WTC11 (cell line): ENCODE results near the gene F5. TPM values are rescaled to one million over a fixed set of nuclear protein-coding genes. Genes with fewer than 3 reads are reported as not detected.

Experiments used
- ATAC-seq: fragments of 200-7000 bp; cut with Tn5 transposase; 2 replicates; pipeline ENCODE4 v1.10.0; 2021; ENCODE audit warnings: mild to moderate bottlenecking, moderate library complexity
- CTCF ChIA-PET: fragments of 300-600 bp; sonication (Branson Sonifier 250); formaldehyde crosslinking; loops from one replicate; lab custom pipeline; 2021; ENCODE audit warnings: antibody characterized with exemption; lab: Charles Lee
- POLR2A ChIA-PET: fragments of 350-600 bp; sonication (Branson Sonifier 250); formaldehyde crosslinking; loops from one replicate; lab custom pipeline; 2021; ENCODE audit warnings: antibody characterized with exemption; lab: Charles Lee
- DNase-seq: peaks from one replicate; pipeline ENCODE4 v3.0.0; 2021; ENCODE audit warnings: low spot score
- H3K27ac Mint-ChIP-seq: 2 replicates; pipeline ENCODE4 v1.8.0; 2021; ENCODE audit warnings: mixed read lengths
- H3K27me3 Mint-ChIP-seq: 2 replicates; pipeline ENCODE4 v1.8.0; 2021; ENCODE audit warnings: low read depth, mild to moderate bottlenecking, moderate library complexity, mixed read lengths
- H3K36me3 Mint-ChIP-seq: 2 replicates; pipeline ENCODE4 v1.8.0; 2021; ENCODE audit warnings: mixed read lengths
- H3K4me1 Mint-ChIP-seq: 2 replicates; pipeline ENCODE4 v1.8.0; 2022; ENCODE audit warnings: mixed read lengths
- H3K4me3 Mint-ChIP-seq: 2 replicates; pipeline ENCODE4 v1.8.0; 2021; ENCODE audit warnings: mild to moderate bottlenecking, moderate library complexity, mixed read lengths
- H3K9me3 Mint-ChIP-seq: 2 replicates; pipeline ENCODE4 v1.8.0; 2021; ENCODE audit warnings: mixed read lengths
- ATF1 ChIP-seq: sonication (generic); formaldehyde crosslinking; IDR thresholded peaks from 2 replicates; pipeline ENCODE4 v1.8.1; 2023; ENCODE audit warnings: mild to moderate bottlenecking, moderate library complexity, missing genetic modification reagents
- EMX1 ChIP-seq: fragments of 250-450 bp; sonication (Bioruptor Pico); IDR thresholded peaks from 2 replicates; pipeline ENCODE4 v1.8.0; 2021; ENCODE audit warnings: mild to moderate bottlenecking
- GTF2I ChIP-seq: fragments of 250-450 bp; sonication (Bioruptor Pico); conservative IDR thresholded peaks from 2 replicates; pipeline ENCODE4 v1.4.0; 2021; ENCODE audit warnings: mild to moderate bottlenecking
- JUN ChIP-seq: sonication (generic); formaldehyde crosslinking; IDR thresholded peaks from 2 replicates; pipeline ENCODE4 v1.8.0; 2023; ENCODE audit warnings: mild to moderate bottlenecking, missing genetic modification reagents
- KAT7 ChIP-seq: sonication (generic); formaldehyde crosslinking; IDR thresholded peaks from 2 replicates; pipeline ENCODE4 v1.8.1; 2023; ENCODE audit warnings: missing genetic modification reagents, mild to moderate bottlenecking, borderline replicate concordance
- TEAD1 ChIP-seq: sonication (generic); formaldehyde crosslinking; IDR thresholded peaks from 2 replicates; pipeline ENCODE4 v1.8.0; 2022; ENCODE audit warnings: mild to moderate bottlenecking, missing genetic modification reagents
- TEAD4 ChIP-seq: sonication (generic); formaldehyde crosslinking; IDR thresholded peaks from 2 replicates; pipeline ENCODE4 v1.8.0; 2022; ENCODE audit warnings: mild to moderate bottlenecking, missing genetic modification reagents
- TP53 ChIP-seq: sonication (generic); formaldehyde crosslinking; IDR thresholded peaks from 2 replicates; pipeline ENCODE4 v1.8.1; 2023; ENCODE audit warnings: mild to moderate bottlenecking, missing genetic modification reagents
- ZBTB21 ChIP-seq: sonication (generic); formaldehyde crosslinking; IDR thresholded peaks from 2 replicates; pipeline ENCODE4 v1.8.1; 2023; ENCODE audit warnings: mild to moderate bottlenecking, missing genetic modification reagents, borderline replicate concordance
- ZNF138 ChIP-seq: sonication (generic); formaldehyde crosslinking; conservative IDR thresholded peaks from 2 replicates; pipeline ENCODE4 v1.8.1; 2022; ENCODE audit warnings: mild to moderate bottlenecking, moderate library complexity, missing genetic modification reagents
- ZNF317 ChIP-seq: sonication (generic); formaldehyde crosslinking; IDR thresholded peaks from 2 replicates; pipeline ENCODE4 v1.8.1; 2023; ENCODE audit warnings: low read depth, mild to moderate bottlenecking, moderate library complexity, missing genetic modification reagents, borderline replicate concordance
- ZNF416 ChIP-seq: fragments of 250-450 bp; sonication (Bioruptor Pico); IDR thresholded peaks from 2 replicates; pipeline ENCODE4 v1.9.0; 2021; ENCODE audit warnings: mild to moderate bottlenecking, inconsistent platforms
- total RNA-seq: library from RNA; stranded (reverse); gene quantifications from 3 replicates; pipeline ENCODE4 v1.2.3, GENCODE V29; 2021
- TF ChIP-seq, protein P1 (sequence below): sonication (generic); formaldehyde crosslinking; IDR thresholded peaks from 2 replicates; pipeline ENCODE4 v1.8.0; 2023; ENCODE audit warnings: missing genetic modification reagents
- TF ChIP-seq, protein P2 (sequence below): fragments of 250-450 bp; sonication (Bioruptor Pico); IDR thresholded peaks from 2 replicates; pipeline ENCODE4 v1.9.0; 2021; ENCODE audit warnings: mild to moderate bottlenecking, borderline replicate concordance
- TF ChIP-seq, protein P3 (sequence below): sonication (generic); formaldehyde crosslinking; IDR thresholded peaks from 2 replicates; pipeline ENCODE4 v1.8.1; 2023; ENCODE audit warnings: mild to moderate bottlenecking, moderate library complexity, missing genetic modification reagents
- TF ChIP-seq, protein P4 (sequence below): fragments of 200-600 bp; IDR thresholded peaks from 2 replicates; pipeline ENCODE4 v1.8.0; 2022; ENCODE audit warnings: antibody characterized with exemption
- TF ChIP-seq, protein P5 (sequence below): sonication (generic); formaldehyde crosslinking; IDR thresholded peaks from 2 replicates; pipeline ENCODE4 v1.8.1; 2023; ENCODE audit warnings: mild to moderate bottlenecking, missing genetic modification reagents, moderate library complexity
- TF ChIP-seq, protein P6 (sequence below): sonication (generic); formaldehyde crosslinking; IDR thresholded peaks from 2 replicates; pipeline ENCODE4 v1.8.1; 2022; ENCODE audit warnings: mild to moderate bottlenecking, missing genetic modification reagents, moderate library complexity, borderline replicate concordance
- TF ChIP-seq, protein P7 (sequence below): sonication (generic); formaldehyde crosslinking; IDR thresholded peaks from 2 replicates; pipeline ENCODE4 v1.8.1; 2023; ENCODE audit warnings: mild to moderate bottlenecking, missing genetic modification reagents, moderate library complexity
- TF ChIP-seq, protein P8 (sequence below): fragments of 250-450 bp; sonication (Bioruptor Pico); IDR thresholded peaks from 2 replicates; pipeline ENCODE4 v1.9.0; 2021; ENCODE audit warnings: mild to moderate bottlenecking
- TF ChIP-seq, protein P9 (sequence below): sonication (generic); formaldehyde crosslinking; IDR thresholded peaks from 2 replicates; pipeline ENCODE4 v1.8.1; 2022; ENCODE audit warnings: mild to moderate bottlenecking, moderate library complexity, missing genetic modification reagents

F5 gene
- total RNA-seq, 1 experiment from 2014 or later, result 0.20 TPM

DNA sequence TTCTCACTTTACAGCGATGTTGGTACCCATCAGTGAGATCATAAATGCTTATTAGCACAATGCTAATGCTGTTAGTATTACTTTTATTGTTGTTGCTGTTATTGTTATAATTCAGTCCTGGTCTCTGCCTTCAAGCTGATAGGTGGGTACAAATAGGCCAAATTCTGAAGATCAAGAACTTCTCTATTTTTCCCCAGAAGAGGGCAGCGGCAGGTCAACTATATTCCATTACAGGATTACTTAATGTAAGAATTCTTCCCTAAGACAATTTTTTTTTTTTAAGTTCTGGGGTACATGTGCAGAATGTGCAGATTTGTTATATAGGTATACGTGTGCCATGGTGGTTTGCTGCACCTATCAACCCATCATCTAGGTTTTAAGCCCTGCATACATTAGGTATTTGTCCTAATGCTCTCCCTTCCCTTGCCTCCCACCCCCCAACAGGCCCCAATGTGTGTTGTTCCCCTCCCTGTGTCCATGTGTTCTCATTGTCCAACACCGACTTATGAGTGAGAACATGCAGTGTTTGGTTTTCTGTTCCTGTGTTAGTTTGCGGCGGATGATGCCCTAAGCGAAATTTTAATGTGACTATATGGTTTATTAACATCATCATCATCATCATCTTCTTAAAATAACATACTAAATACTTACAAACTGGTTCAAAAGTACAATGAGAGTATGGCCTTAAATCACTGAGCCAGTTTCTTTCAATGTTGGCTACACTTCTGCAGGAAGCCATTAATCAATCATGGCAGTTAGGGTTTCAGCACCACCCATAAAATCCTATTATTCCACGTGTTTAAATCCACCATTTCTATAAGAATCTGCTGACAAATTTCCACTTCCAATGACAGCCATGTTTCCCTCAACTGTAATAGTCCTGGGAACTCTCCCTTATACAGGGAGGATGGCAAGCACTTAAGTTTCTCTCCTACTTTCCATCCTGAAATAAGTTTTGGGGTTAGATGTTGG is 119.7 kb downstream of the F5 start (continued):
- TF ChIP-seq, protein P1, sequence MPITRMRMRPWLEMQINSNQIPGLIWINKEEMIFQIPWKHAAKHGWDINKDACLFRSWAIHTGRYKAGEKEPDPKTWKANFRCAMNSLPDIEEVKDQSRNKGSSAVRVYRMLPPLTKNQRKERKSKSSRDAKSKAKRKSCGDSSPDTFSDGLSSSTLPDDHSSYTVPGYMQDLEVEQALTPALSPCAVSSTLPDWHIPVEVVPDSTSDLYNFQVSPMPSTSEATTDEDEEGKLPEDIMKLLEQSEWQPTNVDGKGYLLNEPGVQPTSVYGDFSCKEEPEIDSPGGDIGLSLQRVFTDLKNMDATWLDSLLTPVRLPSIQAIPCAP, result no peak
- TF ChIP-seq TEAD4, result no peak

DNA sequence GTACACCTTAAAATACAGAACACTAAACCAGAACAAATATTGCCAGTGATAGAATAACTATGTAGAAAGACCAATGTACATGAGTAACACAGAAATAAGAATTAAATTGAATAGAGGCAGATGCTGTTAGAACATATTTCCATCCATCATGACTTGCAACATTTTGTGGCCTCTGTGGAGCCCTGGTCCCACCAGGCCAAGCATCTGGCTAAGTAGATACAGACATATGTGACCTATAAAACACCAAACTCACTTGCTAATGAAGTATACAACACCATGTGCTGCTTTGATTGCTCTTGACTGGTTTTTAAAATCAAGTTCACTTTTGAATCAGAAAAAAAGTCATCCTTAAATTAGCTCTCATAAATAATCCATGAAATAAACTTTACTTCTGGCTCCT is 121.0 kb downstream of the F5 start:
- Mint-ChIP-seq H3K4me1 (peaks cover 8% of the 10 kb centered on the region), H3K27me3 (no peaks in the 10 kb centered on the region), H3K27ac (no peak overlapping the region), H3K36me3 (peaks cover 18% of the 10 kb centered on the region), H3K9me3 (no peaks in the 10 kb centered on the region), H3K4me3 (no peak overlapping the region)
- ChIA-PET POLR2A (no interaction called here), CTCF (interaction anchor here (3.2 kb wide), 1 partner anchor 81 kb away, joined by 20 read pairs; no protein-coding TSS in a partner anchor)
- DNase-seq, result no peak
- no peak for ATAC-seq
- TF ChIP-seq ATF1, result no peak
- TF ChIP-seq TEAD4, result no peak
- TF ChIP-seq, protein P2, sequence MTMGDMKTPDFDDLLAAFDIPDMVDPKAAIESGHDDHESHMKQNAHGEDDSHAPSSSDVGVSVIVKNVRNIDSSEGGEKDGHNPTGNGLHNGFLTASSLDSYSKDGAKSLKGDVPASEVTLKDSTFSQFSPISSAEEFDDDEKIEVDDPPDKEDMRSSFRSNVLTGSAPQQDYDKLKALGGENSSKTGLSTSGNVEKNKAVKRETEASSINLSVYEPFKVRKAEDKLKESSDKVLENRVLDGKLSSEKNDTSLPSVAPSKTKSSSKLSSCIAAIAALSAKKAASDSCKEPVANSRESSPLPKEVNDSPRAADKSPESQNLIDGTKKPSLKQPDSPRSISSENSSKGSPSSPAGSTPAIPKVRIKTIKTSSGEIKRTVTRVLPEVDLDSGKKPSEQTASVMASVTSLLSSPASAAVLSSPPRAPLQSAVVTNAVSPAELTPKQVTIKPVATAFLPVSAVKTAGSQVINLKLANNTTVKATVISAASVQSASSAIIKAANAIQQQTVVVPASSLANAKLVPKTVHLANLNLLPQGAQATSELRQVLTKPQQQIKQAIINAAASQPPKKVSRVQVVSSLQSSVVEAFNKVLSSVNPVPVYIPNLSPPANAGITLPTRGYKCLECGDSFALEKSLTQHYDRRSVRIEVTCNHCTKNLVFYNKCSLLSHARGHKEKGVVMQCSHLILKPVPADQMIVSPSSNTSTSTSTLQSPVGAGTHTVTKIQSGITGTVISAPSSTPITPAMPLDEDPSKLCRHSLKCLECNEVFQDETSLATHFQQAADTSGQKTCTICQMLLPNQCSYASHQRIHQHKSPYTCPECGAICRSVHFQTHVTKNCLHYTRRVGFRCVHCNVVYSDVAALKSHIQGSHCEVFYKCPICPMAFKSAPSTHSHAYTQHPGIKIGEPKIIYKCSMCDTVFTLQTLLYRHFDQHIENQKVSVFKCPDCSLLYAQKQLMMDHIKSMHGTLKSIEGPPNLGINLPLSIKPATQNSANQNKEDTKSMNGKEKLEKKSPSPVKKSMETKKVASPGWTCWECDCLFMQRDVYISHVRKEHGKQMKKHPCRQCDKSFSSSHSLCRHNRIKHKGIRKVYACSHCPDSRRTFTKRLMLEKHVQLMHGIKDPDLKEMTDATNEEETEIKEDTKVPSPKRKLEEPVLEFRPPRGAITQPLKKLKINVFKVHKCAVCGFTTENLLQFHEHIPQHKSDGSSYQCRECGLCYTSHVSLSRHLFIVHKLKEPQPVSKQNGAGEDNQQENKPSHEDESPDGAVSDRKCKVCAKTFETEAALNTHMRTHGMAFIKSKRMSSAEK, result no peak
- no peak for TF ChIP-seq JUN
- no peak for TF ChIP-seq ZBTB21
- TF ChIP-seq, protein P3, sequence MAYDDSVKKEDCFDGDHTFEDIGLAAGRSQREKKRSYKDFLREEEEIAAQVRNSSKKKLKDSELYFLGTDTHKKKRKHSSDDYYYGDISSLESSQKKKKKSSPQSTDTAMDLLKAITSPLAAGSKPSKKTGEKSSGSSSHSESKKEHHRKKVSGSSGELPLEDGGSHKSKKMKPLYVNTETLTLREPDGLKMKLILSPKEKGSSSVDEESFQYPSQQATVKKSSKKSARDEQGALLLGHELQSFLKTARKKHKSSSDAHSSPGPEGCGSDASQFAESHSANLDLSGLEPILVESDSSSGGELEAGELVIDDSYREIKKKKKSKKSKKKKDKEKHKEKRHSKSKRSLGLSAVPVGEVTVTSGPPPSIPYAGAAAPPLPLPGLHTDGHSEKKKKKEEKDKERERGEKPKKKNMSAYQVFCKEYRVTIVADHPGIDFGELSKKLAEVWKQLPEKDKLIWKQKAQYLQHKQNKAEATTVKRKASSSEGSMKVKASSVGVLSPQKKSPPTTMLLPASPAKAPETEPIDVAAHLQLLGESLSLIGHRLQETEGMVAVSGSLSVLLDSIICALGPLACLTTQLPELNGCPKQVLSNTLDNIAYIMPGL (CRISPR knock-in tag), result no peak
- TF ChIP-seq, protein P4, sequence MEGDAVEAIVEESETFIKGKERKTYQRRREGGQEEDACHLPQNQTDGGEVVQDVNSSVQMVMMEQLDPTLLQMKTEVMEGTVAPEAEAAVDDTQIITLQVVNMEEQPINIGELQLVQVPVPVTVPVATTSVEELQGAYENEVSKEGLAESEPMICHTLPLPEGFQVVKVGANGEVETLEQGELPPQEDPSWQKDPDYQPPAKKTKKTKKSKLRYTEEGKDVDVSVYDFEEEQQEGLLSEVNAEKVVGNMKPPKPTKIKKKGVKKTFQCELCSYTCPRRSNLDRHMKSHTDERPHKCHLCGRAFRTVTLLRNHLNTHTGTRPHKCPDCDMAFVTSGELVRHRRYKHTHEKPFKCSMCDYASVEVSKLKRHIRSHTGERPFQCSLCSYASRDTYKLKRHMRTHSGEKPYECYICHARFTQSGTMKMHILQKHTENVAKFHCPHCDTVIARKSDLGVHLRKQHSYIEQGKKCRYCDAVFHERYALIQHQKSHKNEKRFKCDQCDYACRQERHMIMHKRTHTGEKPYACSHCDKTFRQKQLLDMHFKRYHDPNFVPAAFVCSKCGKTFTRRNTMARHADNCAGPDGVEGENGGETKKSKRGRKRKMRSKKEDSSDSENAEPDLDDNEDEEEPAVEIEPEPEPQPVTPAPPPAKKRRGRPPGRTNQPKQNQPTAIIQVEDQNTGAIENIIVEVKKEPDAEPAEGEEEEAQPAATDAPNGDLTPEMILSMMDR, result no peak
- TF ChIP-seq EMX1 (CRISPR knock-in tag), result no peak
- no peak for TF ChIP-seq GTF2I
- TF ChIP-seq ZNF416 (CRISPR knock-in tag), result no peak
- TF ChIP-seq, protein P5, sequence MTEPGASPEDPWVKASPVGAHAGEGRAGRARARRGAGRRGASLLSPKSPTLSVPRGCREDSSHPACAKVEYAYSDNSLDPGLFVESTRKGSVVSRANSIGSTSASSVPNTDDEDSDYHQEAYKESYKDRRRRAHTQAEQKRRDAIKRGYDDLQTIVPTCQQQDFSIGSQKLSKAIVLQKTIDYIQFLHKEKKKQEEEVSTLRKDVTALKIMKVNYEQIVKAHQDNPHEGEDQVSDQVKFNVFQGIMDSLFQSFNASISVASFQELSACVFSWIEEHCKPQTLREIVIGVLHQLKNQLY (CRISPR knock-in tag), result no peak
- TF ChIP-seq, protein P6, sequence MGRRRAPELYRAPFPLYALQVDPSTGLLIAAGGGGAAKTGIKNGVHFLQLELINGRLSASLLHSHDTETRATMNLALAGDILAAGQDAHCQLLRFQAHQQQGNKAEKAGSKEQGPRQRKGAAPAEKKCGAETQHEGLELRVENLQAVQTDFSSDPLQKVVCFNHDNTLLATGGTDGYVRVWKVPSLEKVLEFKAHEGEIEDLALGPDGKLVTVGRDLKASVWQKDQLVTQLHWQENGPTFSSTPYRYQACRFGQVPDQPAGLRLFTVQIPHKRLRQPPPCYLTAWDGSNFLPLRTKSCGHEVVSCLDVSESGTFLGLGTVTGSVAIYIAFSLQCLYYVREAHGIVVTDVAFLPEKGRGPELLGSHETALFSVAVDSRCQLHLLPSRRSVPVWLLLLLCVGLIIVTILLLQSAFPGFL, result no peak
- no peak for TF ChIP-seq TP53 (CRISPR knock-in tag)
- TF ChIP-seq, protein P7, sequence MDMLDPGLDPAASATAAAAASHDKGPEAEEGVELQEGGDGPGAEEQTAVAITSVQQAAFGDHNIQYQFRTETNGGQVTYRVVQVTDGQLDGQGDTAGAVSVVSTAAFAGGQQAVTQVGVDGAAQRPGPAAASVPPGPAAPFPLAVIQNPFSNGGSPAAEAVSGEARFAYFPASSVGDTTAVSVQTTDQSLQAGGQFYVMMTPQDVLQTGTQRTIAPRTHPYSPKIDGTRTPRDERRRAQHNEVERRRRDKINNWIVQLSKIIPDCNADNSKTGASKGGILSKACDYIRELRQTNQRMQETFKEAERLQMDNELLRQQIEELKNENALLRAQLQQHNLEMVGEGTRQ (CRISPR knock-in tag), result no peak
- TF ChIP-seq ZNF317, result no peak
- no peak for TF ChIP-seq KAT7 (CRISPR knock-in tag)
- TF ChIP-seq, protein P8, sequence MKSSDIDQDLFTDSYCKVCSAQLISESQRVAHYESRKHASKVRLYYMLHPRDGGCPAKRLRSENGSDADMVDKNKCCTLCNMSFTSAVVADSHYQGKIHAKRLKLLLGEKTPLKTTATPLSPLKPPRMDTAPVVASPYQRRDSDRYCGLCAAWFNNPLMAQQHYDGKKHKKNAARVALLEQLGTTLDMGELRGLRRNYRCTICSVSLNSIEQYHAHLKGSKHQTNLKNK, result no peak
- no peak for TF ChIP-seq TEAD1 (CRISPR knock-in tag)
- no peak for TF ChIP-seq ZNF138 (CRISPR knock-in tag)
- TF ChIP-seq, protein P9, sequence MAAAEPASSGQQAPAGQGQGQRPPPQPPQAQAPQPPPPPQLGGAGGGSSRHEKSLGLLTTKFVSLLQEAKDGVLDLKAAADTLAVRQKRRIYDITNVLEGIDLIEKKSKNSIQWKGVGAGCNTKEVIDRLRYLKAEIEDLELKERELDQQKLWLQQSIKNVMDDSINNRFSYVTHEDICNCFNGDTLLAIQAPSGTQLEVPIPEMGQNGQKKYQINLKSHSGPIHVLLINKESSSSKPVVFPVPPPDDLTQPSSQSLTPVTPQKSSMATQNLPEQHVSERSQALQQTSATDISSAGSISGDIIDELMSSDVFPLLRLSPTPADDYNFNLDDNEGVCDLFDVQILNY (CRISPR knock-in tag), result no peak
